Tibial nerve (tissue), 4 donors: Measurements from ENCODE around the gene NAA40.

Experiments
- EP300 ChIP-seq, 2 donors: sonication (generic); formaldehyde crosslinking; IDR thresholded peaks; one replicate each; pipeline ENCODE4 v1.6.1; 2017; ENCODE audit warnings: antibody characterized with exemption in 2 of 2, mild to moderate bottlenecking in 1 of 2
- POLR2A ChIP-seq, 2 donors: fragments of 450-650 bp; IDR thresholded peaks; one replicate each; pipeline ENCODE4 v1.6.1; 2017; ENCODE audit warnings: antibody characterized with exemption in 2 of 2, mild to moderate bottlenecking in 2 of 2, moderate library complexity in 2 of 2
- TF ChIP-seq, protein P1 (sequence below), 5 experiments: fragments of 200-600 bp in 3 of 5; fragments of 450-650 bp in 2 of 5; sonication (generic) in 3 of 5; IDR thresholded peaks; one replicate each; pipeline ENCODE4 v1.5.1; 2016 to 2019; ENCODE audit warnings: antibody characterized with exemption in 5 of 5, mild to moderate bottlenecking in 3 of 5, moderate library complexity in 2 of 5

DNA sequence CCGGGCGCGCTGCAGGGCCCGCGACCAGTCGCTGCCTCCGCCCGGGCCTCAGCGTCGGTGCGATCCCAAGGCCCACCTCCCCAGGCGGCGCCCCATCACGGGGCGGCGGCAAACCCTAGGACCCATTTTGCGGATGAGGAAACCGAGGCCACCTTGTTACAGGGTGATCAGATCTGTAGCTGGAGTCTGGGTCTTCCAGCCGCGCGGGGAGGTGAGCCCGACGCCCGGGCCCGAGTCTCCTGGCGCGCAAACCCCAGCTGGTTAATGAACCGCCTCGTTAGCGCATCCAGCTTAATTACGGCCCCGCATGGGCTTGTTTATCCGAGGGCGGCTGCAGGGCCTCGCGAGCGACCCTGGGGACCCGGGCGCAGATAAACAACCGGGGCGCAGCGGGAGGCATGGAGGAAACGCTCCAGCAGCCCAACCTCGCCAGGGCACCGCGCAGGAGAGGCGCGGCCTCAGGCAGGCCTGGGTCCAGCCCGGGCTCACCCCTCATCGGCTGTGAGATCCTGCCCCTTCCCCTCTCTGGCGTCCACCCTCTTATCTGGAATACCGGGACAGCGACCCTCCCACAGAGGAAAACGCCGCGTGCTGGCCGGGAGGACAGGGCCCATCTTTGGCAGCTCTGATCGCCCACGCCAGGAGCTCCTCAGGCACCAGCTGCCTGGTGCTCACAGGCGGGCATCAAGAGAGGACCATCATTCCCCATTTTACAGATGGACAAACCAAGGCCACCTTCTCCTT, 62.1 kb downstream of the NAA40 start:
- TF ChIP-seq, protein P1, sequence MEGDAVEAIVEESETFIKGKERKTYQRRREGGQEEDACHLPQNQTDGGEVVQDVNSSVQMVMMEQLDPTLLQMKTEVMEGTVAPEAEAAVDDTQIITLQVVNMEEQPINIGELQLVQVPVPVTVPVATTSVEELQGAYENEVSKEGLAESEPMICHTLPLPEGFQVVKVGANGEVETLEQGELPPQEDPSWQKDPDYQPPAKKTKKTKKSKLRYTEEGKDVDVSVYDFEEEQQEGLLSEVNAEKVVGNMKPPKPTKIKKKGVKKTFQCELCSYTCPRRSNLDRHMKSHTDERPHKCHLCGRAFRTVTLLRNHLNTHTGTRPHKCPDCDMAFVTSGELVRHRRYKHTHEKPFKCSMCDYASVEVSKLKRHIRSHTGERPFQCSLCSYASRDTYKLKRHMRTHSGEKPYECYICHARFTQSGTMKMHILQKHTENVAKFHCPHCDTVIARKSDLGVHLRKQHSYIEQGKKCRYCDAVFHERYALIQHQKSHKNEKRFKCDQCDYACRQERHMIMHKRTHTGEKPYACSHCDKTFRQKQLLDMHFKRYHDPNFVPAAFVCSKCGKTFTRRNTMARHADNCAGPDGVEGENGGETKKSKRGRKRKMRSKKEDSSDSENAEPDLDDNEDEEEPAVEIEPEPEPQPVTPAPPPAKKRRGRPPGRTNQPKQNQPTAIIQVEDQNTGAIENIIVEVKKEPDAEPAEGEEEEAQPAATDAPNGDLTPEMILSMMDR (IDR thresholded peaks at IDR 0.05), result no peak
- no peak for TF ChIP-seq EP300 (IDR thresholded peaks at IDR 0.05)
- TF ChIP-seq POLR2A (IDR thresholded peaks at IDR 0.05), result no peak
